M059J (cell line): ENCODE data around the gene CACNG8. TPM values are rescaled to one million over a fixed set of nuclear protein-coding genes. Genes with fewer than 3 reads are reported as not detected.
"Not testable (repeated sequence)": the region's sequence is repeated elsewhere in the genome, so short reads cannot be mapped to it uniquely, and the experiment has no call there.

ENCODE experiments used
- DNase-seq: peaks from one replicate; pipeline ENCODE4 v3.0.0-alpha.2; 2012; ENCODE audit warnings: low read depth
- total RNA-seq: library from RNA; depleted of rRNA; stranded (reverse); fragments of >200 nt; shearing (Covaris generic); gene quantifications from 2 replicates; pipeline ENCODE4 v1.2.3, GENCODE V29; 2014; rRNA removed

CACNG8 gene
- total RNA-seq, result 0.15 TPM in 1 of 2 replicates, not detected in the other

DNA sequence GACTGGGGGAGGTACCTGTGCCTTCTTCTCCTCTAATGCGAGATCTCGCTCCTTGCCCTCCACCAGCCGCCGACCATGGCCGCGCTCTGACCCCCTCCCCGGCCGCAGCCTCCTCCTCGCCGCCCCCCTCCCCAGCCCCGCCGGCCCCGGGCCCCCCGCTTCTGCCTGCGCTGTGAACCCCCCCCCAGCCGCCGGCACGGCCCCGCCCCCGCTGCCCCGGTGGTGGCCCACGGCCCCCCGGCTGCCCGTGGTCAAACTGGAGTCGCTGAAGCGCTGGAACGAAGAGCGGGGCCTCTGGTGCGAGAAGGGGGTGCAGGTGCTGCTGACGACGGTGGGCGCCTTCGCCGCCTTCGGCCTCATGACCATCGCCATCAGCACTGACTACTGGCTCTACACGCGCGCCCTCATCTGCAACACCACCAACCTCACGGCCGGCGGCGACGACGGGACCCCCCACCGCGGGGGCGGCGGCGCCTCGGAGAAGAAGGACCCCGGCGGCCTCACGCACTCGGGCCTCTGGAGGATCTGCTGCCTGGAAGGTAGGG, at the start of gene CACNG8:
Gene CACNG8, plus strand, starts transcription at position 51 of the 545 bp plus-strand sequence.
- no peak for DNase-seq

DNA sequence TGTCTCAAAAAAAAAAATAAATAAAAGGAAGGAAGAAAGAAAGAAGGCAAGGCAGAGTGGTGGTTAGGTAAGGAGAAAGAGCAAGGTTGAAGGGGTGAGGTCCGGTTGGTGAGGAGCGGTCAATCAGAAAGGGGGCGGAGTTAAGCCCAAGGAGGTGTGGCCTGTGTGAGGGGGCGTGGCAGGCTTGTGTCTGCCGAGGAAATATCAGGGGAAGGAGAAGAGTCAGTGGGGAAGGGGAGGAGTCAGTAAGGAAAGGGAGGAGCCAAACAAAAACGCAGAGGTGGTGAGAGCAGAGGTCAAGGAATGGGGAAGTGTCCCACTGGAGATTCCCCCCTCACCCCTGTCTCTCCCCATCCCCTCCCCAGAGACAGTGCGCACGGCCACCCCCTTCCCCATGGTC, 47.7 kb upstream of the CACNG8 start:
- DNase-seq, result no peak

DNA sequence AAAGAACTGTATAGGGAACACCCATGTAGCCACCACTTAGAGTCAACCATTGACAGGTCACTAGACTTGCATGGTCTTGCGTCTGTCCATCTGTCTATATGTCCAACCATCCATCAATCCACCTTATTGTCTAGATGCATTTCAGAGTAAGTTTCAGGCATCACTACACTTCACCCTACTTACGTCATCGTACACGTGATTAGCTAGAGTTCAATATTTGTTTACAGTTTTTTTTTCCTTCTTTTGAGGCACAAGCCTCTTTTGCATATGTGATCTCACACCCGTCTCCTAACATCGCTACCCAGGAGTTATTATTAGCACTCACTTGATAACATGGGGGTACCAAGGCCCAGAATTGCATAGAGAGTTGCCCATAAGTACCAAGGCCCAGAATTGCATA, 46.7 kb upstream of the CACNG8 start:
- DNase-seq, result no peak

DNA sequence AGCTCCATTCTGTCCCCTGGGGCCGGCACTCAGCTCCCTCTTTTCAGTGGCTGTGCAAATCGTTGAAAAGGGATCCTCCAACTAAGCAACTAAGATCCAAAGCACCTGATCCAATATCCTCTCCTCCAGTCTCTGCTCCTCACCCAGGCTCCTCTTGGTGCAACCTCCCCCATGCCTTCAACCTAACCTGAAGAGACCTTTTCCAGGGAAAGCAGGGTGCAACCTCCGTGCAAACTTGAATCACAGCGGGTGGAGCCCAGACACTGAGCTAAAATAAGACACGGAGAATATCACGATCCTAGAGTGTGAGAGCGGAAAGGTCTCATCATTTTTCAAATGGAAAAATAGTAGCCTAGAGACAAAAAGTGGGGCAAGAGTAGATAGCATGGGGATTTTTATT, 45.4 kb upstream of the CACNG8 start:
- DNase-seq, result no peak

DNA sequence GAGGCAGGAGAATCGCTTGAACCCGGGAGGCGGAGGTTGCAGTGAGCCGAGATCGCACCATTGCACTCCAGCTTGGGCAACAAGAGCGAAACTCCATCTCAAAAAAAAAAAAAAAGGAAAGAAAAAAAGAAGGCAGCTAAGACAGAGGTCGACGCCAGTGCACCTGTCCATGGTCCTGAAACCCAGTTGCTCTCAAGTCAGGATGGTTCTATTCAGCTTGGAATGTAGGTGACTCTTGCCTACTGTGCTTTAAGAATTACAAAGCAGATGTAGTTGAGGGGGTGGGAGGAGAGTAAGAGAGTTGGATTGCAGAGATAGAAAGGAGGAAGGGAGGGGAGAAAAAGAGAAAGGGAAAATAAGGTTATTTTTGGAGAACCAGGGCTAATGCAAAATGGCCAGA, 35.0 kb upstream of the CACNG8 start:
- peak; percentile 63 for DNase-seq

DNA sequence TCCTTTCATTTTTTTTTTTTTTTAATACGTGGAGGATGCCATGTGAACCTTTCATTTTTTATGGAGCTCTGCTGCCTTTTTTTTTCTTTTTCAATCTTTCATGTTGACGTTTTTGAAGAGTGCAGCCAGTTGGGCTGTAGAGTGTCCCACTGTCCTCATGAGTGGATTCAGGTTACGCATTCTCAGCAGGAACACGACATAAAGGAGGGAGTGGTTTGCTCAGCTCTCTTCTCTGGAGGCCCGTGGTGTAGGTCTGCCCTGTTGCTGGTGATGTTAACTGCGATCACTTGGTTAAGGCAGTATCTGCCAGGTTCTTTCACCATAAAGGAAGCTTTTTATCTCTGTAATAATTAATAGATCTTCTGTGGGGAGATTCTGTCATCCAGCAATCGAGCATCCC, 26.7 kb upstream of the CACNG8 start:
- no peak for DNase-seq

DNA sequence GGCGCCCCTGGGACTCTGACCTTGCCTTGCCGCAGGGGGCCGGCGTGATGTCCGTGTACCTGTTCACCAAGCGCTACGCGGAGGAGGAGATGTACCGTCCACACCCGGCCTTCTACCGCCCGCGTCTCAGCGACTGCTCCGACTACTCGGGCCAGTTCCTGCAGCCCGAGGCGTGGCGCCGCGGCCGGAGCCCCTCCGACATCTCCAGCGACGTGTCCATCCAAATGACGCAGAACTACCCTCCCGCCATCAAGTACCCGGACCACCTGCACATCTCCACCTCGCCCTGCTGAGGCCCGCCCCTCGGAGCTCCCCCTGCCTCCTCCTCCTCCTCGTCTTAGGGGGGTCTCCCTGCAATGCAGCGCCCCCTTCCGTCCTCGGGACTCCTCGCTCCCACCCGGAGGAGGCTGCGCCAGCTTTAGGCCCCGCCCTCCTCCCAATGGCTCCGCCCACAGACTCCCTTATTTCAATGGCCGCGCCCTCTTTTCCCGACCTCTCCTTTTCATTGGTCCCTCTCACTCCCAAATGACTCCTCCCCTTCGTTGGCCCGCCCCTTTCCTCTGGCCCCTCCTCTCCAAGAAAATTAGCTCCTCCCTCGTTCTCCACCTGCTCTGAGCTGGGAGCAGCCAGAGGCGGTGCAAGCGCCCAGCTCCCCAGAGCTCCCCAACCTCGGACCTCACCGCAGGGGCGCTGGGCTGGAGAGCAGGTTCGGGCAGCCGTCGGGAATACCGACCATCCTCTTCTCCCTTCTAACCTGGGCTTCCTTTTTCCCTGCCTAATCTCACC, 20.5 kb upstream of the CACNG8 start:
- DNase-seq, result no peak

DNA sequence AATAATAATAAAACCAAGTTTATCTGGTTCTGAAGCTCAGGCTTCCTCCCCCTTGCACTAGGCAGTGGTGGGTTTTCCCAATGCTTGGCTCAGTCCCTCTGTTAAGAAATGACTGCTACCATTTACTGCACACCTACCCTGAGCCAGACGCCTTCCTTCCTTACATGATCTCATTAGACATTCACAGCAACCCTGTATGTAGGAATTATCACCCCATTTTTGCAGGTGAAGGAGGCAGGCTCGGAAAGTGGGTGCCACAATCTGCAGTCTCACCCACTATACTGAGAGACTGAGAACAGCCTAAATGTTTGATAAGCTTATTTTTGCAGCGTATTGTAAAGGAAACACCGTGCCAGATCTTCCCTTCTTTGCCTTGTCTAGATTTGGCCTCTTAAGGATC, 18.3 kb upstream of the CACNG8 start:
- DNase-seq, result no peak

DNA sequence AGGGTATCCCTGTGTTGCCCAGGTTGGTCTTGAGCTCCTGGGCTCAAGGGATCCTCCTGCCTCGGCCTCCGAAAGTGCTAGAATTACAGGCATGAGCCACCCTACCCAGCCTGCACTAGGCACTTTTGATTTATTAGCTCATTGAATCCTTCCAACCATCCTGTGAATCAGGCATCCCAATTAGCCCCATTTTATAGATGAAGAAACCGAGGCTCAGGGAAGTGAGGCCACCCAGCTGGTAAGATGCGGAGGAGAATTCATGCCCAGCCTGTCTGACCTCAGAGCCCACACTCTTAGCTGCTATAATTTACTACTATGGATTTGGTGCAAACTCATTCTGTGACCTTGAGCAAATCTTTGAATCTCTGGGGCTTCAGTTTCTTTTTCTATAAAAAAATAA, 17.8 kb upstream of the CACNG8 start:
- no peak for DNase-seq

DNA sequence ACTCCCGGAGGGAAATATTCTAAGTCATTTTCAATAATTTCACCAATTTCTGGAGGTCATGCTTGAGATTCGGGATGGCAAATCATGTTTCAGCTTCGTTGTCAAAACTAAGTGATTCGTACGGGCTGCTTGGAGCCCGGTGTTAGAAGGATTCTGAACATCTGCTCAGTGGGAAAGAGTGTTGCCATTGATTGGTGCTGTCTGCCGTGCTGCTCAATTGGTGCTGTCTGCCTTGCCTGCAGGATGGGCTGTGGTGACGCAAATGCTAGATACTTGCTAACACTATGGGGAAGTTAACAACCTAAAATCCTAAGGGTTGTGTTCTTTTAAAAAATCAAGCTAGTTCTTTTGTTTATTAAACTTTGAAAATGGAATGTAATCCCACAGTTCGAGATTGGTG, 17.3 kb upstream of the CACNG8 start:
- peak; percentile 28 for DNase-seq

DNA sequence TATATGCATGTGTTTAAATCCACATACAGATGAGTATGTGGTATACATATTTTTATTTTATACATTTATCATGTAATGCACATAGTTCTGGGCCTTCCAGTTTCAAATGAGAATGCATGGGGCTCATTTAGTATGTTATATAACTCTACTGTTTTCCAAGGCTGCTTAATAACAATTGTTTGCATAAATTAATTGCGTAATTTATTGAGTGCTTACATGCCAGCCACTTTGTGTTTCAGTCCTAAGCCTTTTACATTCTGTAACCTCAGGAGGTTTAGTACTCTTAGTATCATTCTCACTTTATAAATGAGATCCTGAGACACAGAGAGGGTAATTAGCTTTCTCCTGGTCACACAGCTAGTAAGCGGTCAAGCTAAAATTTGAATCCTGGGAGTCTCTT, 16.7 kb upstream of the CACNG8 start:
- DNase-seq, result no peak

DNA sequence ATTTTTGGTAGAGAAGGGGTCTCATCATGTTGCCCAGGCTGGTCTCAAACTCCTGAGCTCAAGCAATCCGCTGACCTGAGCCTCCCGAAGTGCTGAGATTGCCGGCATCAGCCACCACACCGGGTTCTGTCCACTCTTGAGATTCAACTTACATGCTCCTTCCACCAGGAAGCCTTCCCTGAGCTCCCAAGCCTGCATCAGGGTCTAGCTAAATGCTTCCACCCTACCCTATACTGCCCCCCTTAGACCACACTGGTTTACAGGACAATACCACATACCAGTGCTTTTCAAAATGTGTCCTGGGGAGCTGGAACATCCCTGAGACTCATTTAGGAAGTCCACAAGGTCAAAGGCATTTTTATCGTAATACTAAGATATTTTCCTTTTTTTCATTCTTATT, 15.1 kb upstream of the CACNG8 start:
- DNase-seq, result no peak

DNA sequence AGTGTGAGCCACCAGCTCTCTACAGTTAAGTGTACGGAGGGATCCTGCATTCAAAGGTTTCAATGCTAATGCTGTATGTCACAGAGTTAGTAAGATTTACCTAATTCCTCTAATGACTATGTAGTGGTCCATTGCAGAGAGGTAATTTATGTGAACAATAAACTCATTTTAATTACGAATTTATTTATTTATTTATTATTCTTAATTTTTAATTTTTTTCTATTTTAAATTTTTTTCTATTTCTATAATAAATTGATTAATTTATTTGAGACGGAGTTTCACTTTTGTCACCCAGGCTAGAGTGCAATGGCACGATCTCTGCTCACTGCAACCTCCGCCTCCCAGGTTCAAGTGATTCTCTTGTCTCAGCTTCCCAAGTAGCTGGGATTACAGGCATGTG, 14.1 kb upstream of the CACNG8 start:
- not testable (repeated sequence) for DNase-seq

DNA sequence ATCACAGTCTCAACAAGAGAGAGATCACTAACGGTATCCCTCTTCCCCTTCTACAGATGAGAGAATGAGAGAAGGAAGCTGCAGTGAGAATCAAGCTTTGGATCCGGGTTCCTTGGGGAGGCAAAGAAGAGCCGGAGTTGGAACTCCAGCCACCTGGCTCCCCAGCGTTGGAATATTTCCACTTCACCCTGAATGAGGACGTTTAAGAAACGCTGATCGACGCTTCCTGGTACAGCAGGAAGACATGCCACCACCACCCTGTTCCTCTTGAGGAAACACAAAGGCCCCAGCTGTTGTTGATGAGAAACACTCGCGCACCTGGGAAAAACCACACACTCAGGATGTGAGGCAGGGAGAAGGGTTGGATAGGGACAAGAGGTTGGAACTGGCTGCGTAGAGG, 11.3 kb upstream of the CACNG8 start:
- no peak for DNase-seq

DNA sequence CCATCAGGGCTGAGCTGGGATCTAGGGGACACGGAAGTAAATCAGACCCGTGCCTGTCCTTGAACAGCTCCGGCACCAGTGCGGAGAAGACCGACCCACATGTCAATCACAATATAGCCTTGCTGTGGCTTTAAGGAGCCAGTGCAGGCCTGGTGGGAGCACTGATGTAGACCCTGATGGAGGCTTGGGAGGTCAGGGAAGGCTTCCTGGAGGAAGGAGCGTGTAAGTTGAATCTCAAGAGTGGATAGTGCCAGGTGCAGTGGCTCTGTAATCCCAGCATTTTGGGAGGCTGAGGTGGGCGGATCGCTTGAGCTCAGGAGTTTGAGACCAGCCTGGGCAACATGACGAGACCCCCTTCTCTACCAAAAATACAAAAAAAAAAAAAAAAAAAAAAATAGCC, 10.8 kb upstream of the CACNG8 start:
- no peak for DNase-seq

DNA sequence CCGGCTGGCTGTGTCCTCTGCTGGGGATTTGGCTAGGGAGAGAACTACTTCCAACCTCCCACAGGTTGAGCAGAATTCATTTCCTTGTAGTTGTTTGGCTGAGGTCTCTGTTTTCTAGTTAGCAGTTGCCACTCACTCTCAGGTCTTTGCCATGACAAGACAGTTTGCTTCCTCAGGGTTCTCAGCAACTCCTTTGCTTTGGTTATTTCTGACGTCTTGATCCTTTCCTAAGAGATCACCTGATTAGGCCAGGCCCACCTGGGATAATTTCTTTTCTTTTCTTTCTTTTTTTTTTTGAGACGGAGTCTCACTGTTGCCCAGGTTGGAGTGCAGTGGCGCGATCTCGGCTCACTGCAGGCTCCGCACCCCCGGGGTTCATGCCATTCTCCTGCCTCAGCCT, 9.4 kb upstream of the CACNG8 start:
- DNase-seq, result no peak

DNA sequence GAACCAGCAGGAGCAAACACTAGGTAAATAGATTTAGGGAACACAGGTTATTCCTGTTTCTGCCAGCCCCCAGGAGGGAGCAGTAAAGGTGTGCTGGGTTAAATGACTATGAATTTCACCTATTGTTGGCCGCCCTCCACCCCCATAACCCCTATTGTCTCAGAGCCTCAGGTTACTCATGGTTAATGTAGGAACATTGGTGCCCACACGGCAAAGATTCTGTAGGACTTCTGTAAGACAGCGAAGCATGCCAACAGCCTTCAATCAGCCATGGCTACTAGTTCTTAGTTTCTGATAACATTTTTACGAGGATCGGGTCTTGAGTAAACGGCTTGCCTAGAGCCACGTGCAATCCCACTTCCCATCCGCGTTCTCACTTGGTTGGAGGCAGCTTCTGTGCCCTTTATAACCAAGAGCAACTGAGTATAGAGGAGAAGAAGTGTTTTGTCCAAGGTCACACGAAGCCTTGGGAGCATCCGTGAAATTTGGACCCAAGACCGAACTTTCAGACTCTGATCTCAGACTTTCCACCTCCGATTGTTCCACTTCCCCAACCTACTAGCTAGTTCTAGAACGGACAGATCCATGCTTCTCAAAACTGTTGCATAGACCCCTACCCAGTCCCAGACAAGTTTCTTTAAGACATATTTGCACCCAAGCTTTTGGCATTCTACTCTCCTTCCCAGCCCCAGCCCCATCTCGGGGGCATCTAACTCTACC, 5.1 kb upstream of the CACNG8 start:
- no peak for DNase-seq

DNA sequence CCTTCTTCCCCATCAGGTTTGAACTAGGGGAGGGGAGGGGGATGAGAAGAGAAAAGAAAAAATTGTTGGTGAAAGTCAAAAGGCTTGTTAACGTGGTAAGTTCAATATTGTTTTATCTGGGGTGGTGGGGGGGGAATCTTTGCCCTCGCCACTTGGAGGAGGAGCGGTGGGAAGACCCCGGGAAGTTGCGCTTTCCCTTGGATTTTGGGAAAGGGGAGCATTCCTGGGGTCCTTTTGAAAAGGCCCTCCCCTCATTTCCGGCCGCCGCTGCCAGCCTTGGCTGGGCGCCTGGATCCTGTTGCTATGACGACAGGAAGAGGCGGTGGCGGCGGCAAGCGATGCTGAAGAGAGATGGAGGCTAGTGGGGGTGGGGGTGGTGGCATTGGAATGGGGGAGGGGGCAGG, 4.6 kb upstream of the CACNG8 start:
- DNase-seq, result no peak

DNA sequence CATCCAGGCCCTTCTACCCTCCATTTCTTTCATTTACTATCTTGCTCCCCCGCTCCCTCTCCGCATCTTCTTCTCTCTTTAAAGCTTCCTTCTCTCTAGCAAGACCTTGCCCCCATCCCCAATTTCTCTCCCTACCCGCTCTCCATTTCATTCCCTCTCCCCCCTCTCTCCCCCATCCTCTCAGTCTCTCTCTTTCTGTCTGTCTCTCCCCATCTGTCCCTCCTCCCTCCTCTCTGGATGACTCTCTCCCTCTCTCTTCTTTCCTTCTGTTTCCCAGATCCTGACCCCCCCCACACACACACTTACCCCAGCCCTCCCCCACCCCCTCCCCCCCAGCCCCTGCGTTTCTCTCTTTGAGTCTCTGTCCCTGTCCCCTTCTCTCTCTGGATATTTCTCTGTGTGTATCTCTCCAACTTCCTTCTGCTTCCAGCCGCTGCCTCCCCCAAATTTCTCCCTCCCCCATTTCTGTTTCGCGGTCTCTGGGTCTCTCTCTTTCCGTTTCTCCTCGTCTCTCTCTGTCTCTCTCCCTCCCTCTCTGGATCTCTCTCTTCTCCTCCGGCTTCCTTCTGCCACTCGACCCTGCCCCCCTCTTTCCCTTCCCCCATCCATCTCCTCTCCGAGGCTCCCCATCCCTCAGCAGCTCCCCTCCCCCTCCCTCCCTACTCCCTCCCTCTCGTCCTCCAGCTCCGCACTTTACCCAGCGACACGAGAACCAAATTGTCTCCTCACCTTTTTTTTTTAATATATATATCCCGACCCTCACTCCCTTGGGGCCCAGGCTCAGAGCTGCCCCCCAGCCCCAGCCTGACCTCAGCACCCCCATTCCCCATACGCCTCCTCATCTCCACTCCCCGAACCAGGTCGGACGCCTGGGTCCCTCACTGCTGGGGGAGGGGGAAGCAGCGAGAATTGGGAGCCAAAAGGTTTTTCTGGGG, 3.6 kb upstream of the CACNG8 start:
- no peak for DNase-seq

DNA sequence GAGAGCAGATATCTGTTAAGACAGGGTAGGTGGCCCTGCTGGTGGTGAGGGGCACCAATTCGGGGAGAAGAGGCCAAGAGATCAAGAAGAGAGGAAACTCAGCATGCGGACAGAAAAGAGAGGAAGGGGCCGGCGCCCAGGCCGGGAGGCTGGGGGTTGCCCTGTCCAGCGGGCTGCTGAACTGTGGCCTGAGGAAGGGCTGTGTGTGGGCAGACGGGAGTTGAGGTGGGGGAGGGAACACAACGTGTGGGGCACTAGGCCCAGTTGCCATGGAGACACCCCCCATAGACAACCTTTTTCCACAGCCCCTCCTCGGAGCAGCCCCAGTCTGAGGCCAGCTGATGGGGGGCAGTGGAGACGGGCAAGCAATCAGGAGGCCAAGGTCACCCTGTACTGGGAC, 2.5 kb upstream of the CACNG8 start:
- no peak for DNase-seq

DNA sequence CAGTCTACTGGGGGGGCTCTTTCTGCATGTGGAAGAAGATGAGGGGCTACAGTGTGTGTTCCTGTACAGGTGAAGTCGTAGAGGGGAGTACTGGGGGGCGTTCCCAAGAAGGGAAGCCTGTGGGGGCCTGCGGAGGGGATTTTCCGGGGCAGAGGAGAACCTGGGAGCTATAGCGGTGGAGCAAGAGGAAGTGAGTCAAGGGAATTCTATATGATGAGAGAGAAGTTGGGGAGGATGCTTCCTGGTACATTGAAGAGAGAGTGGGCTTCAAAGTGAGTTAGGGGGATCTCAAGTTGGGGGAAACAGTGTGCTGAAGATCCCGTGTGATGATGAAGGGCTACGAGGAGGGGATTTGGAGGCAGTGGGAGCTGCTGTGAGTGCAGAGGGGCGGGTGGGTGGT, 1.9 kb upstream of the CACNG8 start:
- no peak for DNase-seq
